ENCODE data around the gene ZDHHC4. TPM values are rescaled to one million over a fixed set of nuclear protein-coding genes. Genes with fewer than 3 reads are reported as not detected.

Gene ZDHHC4
- total RNA-seq, 1 donor from 2014 or later = 33.2 TPM

DNA sequence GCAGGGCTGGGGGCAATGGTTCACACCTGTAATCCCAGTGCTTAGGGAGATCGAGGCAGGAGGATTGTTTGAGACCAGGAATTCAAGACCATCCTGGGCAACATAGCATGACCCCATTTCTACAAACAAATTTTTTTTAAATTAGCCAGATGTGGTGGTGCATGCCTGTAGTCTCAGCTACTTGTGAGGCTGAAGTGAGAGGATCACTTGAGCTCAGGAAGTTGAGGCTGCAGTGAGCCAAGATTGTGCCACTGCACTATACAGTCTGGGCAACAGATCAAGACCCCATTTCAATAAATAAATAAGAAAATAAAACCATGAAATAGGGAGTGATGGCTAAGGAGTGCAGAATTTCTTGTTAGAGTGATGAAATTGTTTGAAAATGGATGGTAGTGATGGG lies 34.9 kb upstream of the ZDHHC4 start:
- DNase-seq = no peak
- H3K27me3 Mint-ChIP-seq = peaks cover 17% of the 10 kb centered on the region
- H3K4me3 Mint-ChIP-seq = no peak overlapping the region
- TF ChIP-seq, protein P1, sequence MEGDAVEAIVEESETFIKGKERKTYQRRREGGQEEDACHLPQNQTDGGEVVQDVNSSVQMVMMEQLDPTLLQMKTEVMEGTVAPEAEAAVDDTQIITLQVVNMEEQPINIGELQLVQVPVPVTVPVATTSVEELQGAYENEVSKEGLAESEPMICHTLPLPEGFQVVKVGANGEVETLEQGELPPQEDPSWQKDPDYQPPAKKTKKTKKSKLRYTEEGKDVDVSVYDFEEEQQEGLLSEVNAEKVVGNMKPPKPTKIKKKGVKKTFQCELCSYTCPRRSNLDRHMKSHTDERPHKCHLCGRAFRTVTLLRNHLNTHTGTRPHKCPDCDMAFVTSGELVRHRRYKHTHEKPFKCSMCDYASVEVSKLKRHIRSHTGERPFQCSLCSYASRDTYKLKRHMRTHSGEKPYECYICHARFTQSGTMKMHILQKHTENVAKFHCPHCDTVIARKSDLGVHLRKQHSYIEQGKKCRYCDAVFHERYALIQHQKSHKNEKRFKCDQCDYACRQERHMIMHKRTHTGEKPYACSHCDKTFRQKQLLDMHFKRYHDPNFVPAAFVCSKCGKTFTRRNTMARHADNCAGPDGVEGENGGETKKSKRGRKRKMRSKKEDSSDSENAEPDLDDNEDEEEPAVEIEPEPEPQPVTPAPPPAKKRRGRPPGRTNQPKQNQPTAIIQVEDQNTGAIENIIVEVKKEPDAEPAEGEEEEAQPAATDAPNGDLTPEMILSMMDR (IDR thresholded peaks at IDR 0.05) = no peak
- H3K9me3 Mint-ChIP-seq = no peaks in the 10 kb centered on the region
- H3K4me1 Mint-ChIP-seq = peaks cover 7% of the 10 kb centered on the region
- H3K27ac Mint-ChIP-seq = no peak overlapping the region
- intact Hi-C loops (cut with micrococcal nuclease) = no loop called here
- CTCF ChIA-PET = no interaction called here
- POLR2A ChIA-PET = no interaction called here
- ATAC-seq (ENCODE audit: low read depth) = no peak
- H3K36me3 Mint-ChIP-seq (ENCODE audit: low read depth) = no peaks in the 10 kb centered on the region

- ChIA-PET POLR2A (no interaction called here), CTCF (no interaction called here)
- TF ChIP-seq, protein P1 (IDR thresholded peaks at IDR 0.05) = no peak
- no peaks in the 10 kb centered on the region for H3K9me3 Mint-ChIP-seq
- intact Hi-C loops (cut with micrococcal nuclease) = no loop called here
- DNase-seq = no peak
- H3K4me3 Mint-ChIP-seq = no peak overlapping the region
- peaks cover 2% of the 10 kb centered on the region for H3K27me3 Mint-ChIP-seq
- H3K4me1 Mint-ChIP-seq = peaks cover 7% of the 10 kb centered on the region
- H3K36me3 Mint-ChIP-seq (ENCODE audit: low read depth) = no peaks in the 10 kb centered on the region
- H3K27ac Mint-ChIP-seq = no peak overlapping the region
- no peak for ATAC-seq (ENCODE audit: low read depth)
Observed at GRCh38 chr7:6545398-6546126, 31.7 kb upstream of the ZDHHC4 start.

GRCh38 chr7:6546498-6547251 lies 30.6 kb upstream of the ZDHHC4 start:
- ATAC-seq (ENCODE audit: low read depth) (no peak), DNase-seq (no peak)
- ChIA-PET CTCF (no interaction called here), POLR2A (no interaction called here)
- H3K36me3 Mint-ChIP-seq (ENCODE audit: low read depth) = no peaks in the 10 kb centered on the region
- intact Hi-C loops (cut with micrococcal nuclease) = no loop called here
- H3K27me3 Mint-ChIP-seq = peaks cover 2% of the 10 kb centered on the region
- H3K4me1 Mint-ChIP-seq = peaks cover 7% of the 10 kb centered on the region
- TF ChIP-seq, protein P1 (IDR thresholded peaks at IDR 0.05) = no peak
- no peaks in the 10 kb centered on the region for H3K9me3 Mint-ChIP-seq
- H3K4me3 Mint-ChIP-seq = no peak overlapping the region
- no peak overlapping the region for H3K27ac Mint-ChIP-seq

DNA sequence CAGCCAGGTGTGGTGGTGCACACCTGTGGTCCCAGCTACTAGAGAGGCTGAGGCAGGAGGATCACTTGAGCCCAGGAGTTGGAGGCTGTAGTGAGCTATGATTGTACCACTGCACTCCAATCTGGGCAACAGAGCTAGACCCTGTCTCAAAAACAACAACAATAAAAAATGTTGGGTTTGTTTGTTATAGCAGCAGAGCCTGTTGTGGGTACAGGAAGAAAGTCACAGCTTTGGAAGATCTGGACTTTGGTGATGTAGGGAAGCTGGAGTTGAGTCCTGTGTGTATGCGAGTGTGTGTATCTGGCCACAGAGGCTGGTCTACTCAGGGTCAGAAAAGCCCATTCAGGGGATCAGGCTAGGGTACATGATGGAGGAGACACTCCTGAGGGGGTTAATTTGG lies 29.9 kb upstream of the ZDHHC4 start:
- no peak for ATAC-seq (ENCODE audit: low read depth)
- POLR2A ChIA-PET = no interaction called here
- no peaks in the 10 kb centered on the region for H3K36me3 Mint-ChIP-seq (ENCODE audit: low read depth)
- H3K4me1 Mint-ChIP-seq = peaks cover 7% of the 10 kb centered on the region
- TF ChIP-seq, protein P1 (IDR thresholded peaks at IDR 0.05) = no peak
- H3K9me3 Mint-ChIP-seq = no peaks in the 10 kb centered on the region
- H3K4me3 Mint-ChIP-seq = no peak overlapping the region
- DNase-seq = no peak
- intact Hi-C loops (cut with micrococcal nuclease) = no loop called here
- H3K27me3 Mint-ChIP-seq = peaks cover 2% of the 10 kb centered on the region
- H3K27ac Mint-ChIP-seq = no peak overlapping the region
- CTCF ChIA-PET = no interaction called here

GRCh38 chr7:6551016-6551511 lies 26.2 kb upstream of the ZDHHC4 start, which contains the start of gene GRID2IP:
Gene GRID2IP, minus strand, starts transcription at chr7:6551461. Its CDS starts 25 bp downstream, at chr7:6551436.
- Mint-ChIP-seq H3K36me3 (ENCODE audit: low read depth) (no peaks in the 10 kb centered on the region), H3K27ac (no peak within 1 kb of the TSS), H3K9me3 (no peaks in the 10 kb centered on the region), H3K27me3 (peaks cover 2% of the 10 kb centered on the region), H3K4me3 (no peak within 1 kb of the TSS), H3K4me1 (peaks cover 10% of the 10 kb centered on the region)
- ChIA-PET POLR2A (interaction anchor here (0.5 kb wide), 1 partner anchor 103 kb away, joined by 5 read pairs; the partner anchor contains the start of gene DAGLB), CTCF (no interaction called here)
- DNase-seq = no peak
- intact Hi-C loops (cut with micrococcal nuclease) = no loop called here
- TF ChIP-seq, protein P1 (IDR thresholded peaks at IDR 0.05) = no peak
- no peak for ATAC-seq (ENCODE audit: low read depth)

Measured in activated B cell treated with CpG ODN at 0.5 μM for 24 hours (primary cell).